Transverse colon (tissue), 3 donors: ENCODE data around the gene F2RL1.
"Not testable (repeated sequence)": the region's sequence is repeated elsewhere in the genome, so short reads cannot be mapped to it uniquely, and the experiment has no call there.

Source experiments
- CTCF ChIP-seq, 5 experiments: fragments of 200-600 bp in 3 of 5; fragments of 450-650 bp in 2 of 5; sonication (generic) in 3 of 5; IDR thresholded peaks; 1 replicate in 2 of 5; 2 replicates in 3 of 5; pipeline ENCODE4 v1.5.1; 2016 to 2017; ENCODE audit warnings: antibody characterized with exemption in 5 of 5, inconsistent platforms in 3 of 5, mild to moderate bottlenecking in 2 of 5, moderate library complexity in 1 of 5
- EP300 ChIP-seq: sonication (generic); formaldehyde crosslinking; IDR thresholded peaks from one replicate; pipeline ENCODE4 v1.6.1; 2017; ENCODE audit warnings: antibody characterized with exemption, low read depth

GRCh38 chr5:76826416-76826815, 7.6 kb downstream of the F2RL1 start:
- TF ChIP-seq EP300; CTCF (IDR thresholded peaks at IDR 0.05): not testable (repeated sequence)
